HG03521 (cell line): Measurements from ENCODE around the gene NPTN.

Experiments used
- ATAC-seq: cut with Tn5 transposase; IDR thresholded peaks from one replicate; pipeline ENCODE4 v1.9.1; 2021; ENCODE audit warnings: mild to moderate bottlenecking, moderate library complexity; ENCODE audit not compliant: unreplicated experiment

NPTN gene

DNA sequence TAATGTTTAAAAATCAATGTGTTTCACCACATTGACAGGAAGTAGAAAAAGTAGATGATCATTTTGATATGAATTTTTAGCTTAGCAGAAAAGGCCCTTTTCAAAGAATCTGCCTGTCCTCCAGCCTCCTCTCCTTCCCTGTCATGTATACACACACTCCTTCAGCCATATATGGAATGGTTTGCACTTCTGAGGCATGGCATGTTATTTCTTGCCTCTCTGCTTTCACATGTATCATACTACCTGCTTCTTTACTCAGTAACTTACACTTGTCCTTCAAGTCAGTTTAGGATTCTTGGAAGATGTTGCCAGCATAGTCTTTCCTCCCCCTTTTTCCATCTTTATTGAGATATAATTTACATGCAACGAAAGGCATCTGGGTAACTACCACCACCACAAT, 111.2 kb downstream of the NPTN start:
- ATAC-seq, result no peak

DNA sequence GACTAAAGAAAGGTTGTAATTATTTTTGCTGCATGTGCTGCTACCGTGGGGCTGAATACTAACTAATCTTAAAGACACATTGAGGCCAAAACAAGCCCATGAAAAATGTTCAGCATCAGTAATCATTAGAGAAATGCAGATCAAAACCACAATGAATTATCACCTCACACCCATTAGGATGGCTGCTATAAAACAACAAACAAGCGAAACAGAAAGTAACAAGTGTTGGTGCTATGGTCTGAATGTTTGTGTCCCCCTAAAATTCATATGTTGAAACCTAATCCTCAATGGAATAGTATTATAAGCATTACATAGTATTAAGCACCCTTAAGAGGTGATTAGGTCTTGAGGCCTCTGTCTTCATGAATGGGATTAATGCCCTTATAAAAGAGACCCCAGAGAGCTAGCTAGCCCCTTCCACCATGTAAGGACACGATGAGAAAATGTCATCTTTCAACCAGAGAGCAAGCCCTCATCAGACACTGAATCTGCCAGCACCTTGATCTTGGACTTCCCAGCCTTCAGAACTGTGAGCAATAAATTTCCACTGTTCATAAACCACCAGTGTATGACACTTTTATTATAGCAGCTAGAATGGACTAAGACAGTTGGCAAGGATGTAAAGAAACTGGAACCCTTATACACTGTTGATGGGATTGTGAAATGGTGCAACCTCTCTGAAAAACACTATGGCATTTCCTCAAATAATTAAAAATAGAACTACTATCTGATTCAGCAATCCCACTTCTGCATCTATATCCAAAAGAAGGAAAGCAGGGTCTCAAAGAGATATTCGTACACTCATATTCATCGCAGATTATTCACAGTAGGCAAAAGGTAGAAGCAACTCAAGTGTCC, 114.1 kb downstream of the NPTN start:
- ATAC-seq, result no peak

DNA sequence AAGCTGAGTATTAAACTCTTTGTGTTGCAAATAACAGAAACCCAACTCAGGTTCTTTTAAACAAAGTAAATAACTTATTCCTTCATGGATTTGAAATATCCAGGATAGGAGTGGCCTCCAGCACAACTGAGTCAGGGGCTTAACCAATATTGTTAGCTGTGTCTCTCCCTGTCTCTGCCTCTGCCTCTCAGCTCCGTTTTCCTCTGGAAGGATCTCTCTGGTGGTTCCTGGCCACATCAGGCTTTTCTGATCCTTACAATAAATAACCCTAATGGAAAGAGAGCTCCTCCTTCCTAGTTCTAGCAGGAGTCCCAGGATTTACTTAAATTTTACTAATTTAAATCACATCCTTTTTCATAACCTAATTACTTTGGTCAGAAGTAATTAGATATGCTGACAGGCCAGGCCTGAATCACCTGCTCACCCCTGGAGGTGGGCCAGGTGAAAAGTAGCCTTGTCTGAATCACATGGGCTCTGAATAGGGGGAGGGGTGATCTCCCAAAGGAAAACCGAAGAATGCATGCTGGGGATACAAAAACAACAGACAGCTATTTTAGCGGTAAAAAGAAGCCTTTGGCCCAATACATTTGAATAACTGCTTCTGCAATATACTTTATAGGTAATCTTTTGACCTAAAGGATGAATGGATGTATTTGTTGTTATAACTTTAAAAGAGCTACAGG, 114.9 kb downstream of the NPTN start:
- no peak for ATAC-seq

DNA sequence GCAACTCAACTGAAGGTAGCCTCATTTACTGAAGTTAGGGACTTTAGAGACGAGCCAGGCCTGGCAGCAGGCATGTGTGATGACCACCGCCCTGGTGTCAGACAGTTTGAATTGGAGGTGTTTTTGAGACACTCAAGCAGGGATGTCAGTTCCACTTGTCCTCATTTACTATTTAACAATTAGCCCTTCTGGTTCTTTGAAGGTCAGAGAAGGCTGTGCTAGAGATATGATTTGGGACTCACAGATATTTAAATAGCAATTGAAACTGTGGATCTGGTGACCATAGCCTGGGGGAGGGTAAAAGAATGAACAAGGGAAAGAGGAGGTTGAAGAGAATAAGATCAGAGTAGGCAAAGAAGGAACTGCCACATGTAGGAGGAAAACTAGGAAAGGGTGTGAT, 115.6 kb downstream of the NPTN start:
- no peak for ATAC-seq

DNA sequence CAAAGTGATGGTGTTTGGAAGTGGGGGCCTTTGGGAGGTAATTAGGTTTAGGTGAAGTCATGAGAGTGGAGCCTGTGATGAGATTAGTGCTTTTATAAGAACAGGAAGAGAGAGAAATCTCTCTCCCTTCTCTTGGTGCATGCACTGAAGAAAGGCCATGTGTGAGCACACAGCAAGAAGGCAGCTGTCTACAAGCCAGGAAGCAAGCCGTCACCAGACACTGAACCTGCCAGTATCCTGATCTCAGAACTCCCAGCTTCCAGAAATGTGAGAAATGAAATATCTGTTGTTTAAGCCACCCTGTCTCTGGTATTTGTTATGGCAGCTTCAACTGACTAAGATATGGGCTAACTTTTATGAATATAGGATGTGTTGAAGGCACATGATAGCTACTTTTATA, 117.7 kb downstream of the NPTN start:
- ATAC-seq, result no peak
